ENCODE results near the gene KIF26A.

DNA sequence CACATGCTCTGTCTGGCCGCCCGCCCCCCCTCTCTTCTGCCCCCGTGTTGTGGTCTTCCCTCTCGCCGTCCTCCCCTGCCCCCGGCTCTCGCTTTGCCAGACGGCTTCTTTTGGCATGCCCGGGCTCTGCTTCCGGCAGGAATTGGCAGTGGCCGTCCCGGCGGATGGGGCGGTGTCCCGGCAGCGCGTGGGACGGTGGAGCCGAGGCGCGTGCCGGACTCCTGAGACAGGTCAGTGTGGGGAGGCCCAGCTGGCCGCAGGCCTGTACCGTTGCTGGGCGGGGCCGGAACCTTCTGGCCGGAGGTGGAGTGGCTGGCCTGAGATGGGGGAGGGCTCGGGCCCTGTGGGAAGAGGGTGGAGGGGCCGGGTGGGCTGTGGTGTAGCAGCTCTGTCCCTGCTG is 17.1 kb downstream of the KIF26A start:
- TF ChIP-seq, protein P1, sequence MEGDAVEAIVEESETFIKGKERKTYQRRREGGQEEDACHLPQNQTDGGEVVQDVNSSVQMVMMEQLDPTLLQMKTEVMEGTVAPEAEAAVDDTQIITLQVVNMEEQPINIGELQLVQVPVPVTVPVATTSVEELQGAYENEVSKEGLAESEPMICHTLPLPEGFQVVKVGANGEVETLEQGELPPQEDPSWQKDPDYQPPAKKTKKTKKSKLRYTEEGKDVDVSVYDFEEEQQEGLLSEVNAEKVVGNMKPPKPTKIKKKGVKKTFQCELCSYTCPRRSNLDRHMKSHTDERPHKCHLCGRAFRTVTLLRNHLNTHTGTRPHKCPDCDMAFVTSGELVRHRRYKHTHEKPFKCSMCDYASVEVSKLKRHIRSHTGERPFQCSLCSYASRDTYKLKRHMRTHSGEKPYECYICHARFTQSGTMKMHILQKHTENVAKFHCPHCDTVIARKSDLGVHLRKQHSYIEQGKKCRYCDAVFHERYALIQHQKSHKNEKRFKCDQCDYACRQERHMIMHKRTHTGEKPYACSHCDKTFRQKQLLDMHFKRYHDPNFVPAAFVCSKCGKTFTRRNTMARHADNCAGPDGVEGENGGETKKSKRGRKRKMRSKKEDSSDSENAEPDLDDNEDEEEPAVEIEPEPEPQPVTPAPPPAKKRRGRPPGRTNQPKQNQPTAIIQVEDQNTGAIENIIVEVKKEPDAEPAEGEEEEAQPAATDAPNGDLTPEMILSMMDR (IDR thresholded peaks at IDR 0.05): no peak
- TF ChIP-seq POLR2A (IDR thresholded peaks at IDR 0.05): no peak
